Stimulated activated naive CD4-positive, alpha-beta T cell treated with Interleukin-2 at 50 U/mL for 16 hours (primary cell): Measurements from ENCODE around the gene MYCBP2.
"Not testable (repeated sequence)": the region's sequence is repeated elsewhere in the genome, so short reads cannot be mapped to it uniquely, and the experiment has no call there.

Source experiments
- DNase-seq: peaks from one replicate; lab custom pipeline; 2025; lab: John Stamatoyannopoulos, UW

MYCBP2 gene, protein sequence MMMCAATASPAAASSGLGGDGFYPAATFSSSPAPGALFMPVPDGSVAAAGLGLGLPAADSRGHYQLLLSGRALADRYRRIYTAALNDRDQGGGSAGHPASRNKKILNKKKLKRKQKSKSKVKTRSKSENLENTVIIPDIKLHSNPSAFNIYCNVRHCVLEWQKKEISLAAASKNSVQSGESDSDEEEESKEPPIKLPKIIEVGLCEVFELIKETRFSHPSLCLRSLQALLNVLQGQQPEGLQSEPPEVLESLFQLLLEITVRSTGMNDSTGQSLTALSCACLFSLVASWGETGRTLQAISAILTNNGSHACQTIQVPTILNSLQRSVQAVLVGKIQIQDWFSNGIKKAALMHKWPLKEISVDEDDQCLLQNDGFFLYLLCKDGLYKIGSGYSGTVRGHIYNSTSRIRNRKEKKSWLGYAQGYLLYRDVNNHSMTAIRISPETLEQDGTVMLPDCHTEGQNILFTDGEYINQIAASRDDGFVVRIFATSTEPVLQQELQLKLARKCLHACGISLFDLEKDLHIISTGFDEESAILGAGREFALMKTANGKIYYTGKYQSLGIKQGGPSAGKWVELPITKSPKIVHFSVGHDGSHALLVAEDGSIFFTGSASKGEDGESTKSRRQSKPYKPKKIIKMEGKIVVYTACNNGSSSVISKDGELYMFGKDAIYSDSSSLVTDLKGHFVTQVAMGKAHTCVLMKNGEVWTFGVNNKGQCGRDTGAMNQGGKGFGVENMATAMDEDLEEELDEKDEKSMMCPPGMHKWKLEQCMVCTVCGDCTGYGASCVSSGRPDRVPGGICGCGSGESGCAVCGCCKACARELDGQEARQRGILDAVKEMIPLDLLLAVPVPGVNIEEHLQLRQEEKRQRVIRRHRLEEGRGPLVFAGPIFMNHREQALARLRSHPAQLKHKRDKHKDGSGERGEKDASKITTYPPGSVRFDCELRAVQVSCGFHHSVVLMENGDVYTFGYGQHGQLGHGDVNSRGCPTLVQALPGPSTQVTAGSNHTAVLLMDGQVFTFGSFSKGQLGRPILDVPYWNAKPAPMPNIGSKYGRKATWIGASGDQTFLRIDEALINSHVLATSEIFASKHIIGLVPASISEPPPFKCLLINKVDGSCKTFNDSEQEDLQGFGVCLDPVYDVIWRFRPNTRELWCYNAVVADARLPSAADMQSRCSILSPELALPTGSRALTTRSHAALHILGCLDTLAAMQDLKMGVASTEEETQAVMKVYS (N-terminal part only)

DNA sequence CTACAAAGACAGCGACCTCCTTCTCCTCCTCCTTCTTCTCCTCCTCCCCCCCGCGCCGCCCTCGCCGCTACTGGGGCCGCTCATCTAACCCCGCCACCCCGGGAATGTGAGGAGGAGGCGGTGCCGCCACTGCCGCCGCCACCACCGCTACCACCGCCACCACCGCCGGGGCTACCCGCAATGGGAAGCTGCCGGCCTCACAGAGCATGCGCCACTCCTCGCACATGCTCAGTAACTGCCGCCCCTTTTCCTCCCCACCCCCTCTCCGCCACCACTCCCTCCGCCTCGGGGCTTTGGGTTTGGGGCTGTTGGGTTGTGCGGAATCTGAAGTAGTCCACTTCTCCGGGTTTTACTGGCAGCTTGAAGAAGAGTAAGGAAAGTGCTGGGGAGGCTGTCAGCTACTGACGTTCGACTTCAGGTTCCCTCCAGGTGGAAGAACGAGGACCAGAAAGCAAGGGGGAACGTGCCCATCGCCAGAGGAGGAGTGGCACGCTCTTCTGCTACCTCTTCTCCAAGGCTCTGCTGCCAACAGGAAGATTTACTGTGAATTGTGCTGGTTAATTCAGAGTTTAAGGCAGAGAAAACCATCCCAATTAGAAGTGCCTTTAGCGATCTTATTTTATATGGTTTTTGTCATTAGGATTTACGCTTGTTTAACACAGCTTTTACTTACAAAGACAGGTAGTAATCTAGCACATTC is at the start of gene MYCBP2:
Gene MYCBP2, minus strand, starts transcription at position 190 of the 700 bp plus-strand sequence. CDS start 319 bp downstream, outside the sequence.
- DNase-seq: peak; percentile 95

DNA sequence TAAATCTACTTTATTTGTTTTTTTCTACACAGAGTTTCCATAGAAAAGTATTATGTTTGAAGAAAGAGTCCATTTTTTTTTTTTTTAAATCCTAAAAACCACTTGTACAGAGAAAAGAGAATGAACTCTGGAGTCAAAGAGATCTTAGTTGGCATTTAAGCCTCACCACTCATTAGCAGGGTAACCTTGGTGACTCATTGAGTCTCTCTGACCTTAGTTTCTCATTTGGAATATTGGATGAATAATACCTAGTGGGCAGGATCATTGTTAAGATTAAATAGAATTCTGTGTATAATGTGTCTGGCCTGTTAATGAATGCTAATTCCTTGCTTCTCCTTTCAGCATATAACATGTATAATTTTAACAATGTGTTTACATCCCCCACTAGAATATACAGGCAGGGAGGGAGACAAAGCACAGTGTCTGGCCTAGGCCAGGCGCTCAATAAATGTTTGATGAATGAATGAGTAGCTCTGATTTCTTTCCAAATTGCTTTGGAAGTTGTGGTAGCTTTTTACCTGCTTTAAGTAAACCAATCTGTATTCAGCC is 48.7 kb upstream of the MYCBP2 start:
- no peak for DNase-seq

DNA sequence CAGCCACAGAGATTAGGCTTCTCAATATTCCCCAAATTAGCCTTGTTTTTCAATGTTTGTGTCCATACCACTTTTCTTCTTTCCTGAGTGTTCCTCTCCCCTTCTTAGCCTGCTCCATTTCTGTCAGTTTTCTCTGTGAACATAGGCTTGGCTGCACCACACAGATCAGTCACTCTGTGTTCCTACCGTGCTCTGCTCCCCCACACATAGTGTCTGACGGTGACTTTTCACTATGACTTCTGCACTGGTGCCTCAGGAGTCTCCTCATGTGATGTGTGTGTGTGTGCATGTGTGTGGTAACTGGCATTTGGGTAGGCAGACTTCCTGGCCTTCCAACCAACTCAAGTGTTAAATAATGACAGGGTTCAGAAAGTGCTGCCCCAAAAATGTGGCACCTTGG is 47.9 kb upstream of the MYCBP2 start:
- DNase-seq: no peak

DNA sequence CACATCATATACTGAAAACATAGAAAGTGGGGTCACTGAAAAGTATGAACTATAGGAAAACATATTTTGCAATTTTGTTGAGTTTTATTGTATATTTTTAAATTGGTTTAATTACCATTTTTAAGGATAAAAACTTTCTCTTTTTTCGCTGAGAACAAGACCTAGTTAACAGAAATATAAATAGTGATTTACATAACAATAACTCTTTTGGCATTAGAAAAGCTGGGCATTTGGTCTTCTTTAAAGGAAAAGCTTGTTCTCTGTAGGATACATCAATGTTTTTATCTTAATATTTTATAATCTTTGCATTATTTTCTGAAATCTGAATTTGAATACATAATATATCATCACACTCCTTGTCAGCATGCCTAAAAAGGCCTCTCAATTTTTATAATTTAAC is 47.4 kb upstream of the MYCBP2 start:
- no peak for DNase-seq

DNA sequence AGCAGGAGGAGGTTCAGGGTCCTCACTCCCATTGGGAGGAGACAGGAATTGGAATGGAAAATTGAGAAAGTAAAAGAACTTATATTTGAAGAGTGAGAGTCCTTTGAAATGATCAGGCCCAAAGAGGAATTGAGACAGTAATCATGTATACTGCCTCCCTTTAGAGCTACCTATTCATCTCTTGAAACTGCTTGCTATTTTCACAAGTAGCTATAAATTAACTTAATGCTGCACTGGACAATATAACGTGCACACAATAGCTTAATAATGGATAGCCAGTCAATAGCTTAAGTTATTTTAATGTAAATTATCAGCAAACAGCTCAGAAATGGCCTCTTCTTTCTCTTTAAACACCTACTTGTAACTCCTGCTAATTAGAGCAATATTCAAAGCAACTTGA is 46.6 kb upstream of the MYCBP2 start:
- no peak for DNase-seq

DNA sequence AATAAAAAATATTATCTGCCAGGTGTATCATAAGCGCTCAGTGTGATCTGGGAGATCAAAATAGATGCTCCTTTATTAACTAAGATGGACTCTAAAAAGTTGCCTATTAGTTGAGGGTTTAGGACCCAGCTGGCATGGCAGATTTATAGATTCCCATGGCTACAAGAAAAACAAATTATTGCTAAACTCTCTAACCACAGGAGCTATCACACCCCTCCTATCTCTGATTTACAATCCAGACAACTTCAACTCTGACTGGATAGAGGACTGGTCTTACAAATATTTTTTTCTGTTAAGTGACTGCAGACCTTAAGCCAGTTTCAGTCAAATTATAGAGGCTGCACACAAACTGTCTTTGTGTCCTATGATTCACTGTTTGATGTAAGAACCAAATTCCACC is 45.4 kb upstream of the MYCBP2 start:
- DNase-seq: no peak

DNA sequence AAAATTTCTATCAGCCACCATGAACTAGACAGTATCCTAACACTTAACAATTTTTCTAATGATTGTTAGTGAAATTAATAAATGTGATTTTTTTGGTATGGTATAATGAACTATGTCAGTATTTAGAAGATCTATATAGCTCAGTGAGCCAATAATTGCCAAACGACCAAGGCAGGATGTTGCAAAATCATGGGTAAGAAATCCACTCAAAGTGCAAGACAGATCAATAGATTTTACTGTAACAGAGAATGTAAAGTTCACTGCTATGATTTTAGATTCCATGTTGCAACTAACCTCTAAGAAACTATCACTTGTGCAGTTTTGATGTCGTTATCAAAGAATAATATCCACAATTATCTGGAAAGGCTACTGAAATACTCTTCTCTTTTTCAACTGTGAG is 44.0 kb upstream of the MYCBP2 start:
- DNase-seq: no peak

DNA sequence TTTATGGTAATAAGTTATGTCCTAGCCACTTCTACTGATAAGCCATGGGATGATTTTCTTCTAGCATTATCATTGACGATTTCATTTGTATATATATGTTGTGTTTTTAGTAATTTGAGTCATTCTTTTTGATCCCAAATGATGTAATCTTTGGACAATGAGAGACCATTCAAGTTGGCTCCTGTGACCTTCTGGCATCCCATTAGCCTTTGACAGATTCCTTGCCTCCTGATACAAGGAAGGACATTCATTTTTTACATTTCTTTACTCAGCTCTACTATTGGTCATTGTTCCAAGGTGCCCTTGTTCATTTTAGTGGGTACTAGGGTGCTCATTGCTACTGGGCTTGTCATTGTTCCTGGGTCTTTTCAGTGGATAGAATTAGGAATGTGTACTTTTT is 35.3 kb upstream of the MYCBP2 start:
- DNase-seq: no peak

DNA sequence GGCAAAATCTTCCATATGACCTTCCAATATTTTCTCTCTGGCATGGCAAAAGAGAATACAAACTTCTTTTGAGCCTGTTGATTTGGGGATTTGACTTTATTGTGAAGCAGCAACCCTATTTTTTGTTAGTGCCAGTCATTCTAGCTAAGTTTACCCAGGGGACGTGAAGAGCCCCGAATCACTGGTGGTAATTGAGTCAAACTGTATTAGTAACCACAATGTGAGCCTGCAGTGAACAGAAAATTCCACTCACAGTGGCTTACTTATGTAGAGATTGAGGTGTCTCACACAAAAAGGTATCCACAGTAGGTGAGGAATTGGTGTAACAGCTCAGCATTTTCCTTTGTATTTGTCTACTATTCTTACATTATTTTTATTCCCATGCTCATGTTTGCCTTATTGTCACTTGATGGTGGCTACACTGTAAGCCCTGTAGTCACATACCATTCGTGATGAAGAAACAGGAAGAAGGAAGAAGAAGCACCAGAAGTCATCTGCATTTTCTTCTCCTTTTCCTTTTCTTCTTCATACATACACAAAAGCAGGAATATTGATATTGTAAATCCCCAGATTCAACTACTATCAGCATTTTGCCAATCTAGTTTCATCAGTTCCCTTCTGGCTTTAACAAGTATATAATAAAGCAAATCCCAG is 33.3 kb upstream of the MYCBP2 start:
- DNase-seq: no peak

DNA sequence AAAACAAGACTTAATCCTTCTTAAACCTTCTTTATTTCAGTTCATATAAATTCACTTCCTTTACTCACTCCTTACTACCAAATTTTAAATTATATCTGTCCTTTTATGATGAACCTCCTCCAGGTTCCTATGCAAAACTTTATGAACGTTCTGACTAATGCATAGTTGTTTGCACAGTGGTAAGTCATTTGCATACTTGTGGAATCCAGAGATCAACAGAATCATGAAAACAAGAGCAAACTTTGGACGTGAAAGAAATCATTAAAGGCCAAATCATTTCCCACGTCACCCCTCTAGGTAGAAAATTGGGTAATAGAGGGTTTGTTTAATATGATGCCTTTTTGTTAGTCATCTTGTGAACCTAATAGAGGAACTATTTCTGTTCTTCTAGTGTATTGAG is 32.3 kb upstream of the MYCBP2 start:
- no peak for DNase-seq

DNA sequence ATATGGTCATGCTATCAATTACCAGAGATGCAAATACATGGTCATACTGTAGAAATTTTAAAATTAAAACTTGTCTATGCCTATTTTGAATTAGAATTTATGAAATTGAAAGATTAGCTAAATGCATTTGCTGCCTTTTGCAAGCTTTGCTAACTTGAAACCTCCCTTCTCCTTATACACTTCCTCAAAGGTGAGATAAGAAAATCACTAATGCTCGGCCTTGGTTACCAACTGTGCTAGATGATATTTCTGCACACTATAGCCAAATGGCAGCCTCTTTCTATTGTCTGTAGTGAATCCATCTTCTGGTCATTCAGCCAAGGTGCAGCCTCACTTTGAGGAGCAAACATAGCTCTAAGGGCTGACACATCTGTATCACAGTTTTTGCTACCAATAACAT is 31.1 kb upstream of the MYCBP2 start:
- DNase-seq: no peak

DNA sequence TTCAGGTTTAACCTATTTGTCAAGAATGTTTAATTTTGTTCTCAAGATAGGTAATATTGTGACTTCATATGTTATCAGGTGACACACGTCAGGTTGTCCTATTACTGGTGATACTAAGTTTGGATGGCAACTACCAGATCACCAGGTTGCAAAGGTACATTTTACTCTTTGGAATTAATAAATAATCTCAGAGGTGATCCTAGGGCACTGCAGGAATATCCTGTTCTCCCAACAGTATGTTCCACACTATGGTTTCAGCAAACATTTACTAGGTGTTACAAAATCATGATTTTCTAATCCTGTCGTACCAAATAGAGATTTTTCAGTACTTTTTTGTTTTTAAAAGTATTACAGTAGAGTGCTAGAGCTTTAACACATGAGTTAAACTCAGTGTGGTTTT is 29.3 kb upstream of the MYCBP2 start:
- DNase-seq: no peak

DNA sequence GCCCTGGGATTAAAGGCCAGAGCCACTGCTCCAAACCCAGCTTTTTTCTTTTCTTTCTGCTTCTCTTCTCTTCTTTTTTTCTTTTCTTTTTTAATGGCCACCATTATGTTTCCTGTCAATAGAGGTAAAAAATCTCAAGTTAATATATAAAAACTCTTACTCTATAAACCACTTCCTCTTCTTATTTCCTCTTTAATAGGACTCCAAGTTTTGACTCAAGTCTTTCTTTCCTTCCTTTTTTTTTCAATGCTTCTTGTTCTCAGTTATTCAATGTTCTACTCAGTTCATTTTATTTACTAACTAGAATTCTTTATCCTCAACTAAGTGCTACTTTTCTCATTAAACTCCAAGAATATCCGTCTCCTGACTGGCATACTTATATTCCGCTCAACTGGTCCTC is 27.1 kb upstream of the MYCBP2 start:
- no peak for DNase-seq

DNA sequence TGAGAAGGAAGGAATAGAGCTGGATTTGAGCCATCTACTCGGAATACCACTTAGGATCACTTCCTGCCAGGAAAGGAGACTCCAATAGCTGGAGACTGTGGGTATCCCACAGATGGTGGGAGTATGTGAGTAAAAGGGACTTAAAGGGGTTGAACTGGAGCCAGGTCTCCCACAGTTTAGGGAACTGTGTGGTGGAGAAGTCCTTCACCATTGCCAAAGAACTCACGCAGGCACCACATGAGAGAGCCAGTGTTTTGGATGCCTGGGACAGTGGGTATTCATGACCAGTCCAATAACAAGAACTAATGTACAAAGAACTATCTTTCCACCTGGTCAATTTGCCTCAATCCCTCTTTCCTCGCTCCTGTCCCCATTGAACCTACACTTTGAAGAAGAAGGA is 24.4 kb upstream of the MYCBP2 start:
- no peak for DNase-seq

DNA sequence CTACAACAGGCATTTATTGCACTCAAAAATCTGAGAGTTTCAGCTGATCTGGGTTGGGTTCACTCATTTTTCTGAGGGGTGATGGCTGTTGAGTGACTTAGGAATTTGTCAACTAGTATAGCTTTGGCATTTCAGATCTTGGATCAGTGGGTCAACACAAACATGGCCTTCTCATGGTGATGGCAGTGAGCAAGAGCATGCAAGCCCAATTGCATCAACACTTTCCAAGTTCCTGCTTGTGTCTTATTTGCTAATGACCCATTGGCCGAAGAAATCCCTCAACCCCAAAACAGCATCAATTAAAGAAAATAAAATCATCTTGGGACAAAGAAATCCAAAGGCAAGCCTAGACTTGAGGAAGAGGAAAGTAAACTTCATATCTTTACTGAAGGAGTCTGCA is 23.9 kb upstream of the MYCBP2 start:
- no peak for DNase-seq

DNA sequence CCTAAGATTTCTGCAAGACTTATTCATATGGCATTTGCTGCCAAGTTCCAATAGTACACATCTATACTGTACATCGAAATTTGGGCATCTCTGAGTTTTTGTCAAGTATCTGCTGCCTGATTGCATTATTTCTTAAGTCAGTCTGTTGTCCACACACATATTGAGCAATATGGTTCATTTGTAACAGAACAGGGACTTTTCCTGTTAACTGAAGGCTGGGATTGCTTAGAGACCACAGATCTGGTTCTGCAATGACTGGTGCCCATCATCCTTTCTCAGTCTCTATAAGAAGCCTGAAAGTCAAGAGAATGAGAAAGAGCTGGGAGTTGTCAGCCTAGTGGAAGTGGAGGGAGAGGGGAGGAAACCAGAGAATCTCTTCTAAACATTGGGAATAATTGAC is 22.5 kb upstream of the MYCBP2 start:
- no peak for DNase-seq

DNA sequence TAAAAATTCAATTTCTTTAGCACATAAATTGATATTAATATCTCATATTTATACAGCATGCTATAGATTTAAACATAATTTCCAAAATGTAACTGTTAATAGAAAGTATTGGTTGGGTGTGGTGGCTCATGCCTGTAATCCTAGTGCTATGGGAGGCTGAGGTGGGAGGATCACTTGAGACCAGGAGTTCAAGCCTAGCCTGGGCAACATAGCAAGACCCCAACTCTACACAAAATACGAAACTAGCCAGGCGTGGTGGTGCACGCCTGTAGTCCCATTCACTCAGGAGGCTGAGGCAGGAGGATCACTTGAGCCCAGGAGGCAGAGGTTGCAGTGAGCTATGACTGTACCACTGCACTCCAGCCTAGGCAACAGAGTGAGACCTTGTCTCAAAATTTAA is 20.5 kb upstream of the MYCBP2 start:
- not testable (repeated sequence) for DNase-seq

DNA sequence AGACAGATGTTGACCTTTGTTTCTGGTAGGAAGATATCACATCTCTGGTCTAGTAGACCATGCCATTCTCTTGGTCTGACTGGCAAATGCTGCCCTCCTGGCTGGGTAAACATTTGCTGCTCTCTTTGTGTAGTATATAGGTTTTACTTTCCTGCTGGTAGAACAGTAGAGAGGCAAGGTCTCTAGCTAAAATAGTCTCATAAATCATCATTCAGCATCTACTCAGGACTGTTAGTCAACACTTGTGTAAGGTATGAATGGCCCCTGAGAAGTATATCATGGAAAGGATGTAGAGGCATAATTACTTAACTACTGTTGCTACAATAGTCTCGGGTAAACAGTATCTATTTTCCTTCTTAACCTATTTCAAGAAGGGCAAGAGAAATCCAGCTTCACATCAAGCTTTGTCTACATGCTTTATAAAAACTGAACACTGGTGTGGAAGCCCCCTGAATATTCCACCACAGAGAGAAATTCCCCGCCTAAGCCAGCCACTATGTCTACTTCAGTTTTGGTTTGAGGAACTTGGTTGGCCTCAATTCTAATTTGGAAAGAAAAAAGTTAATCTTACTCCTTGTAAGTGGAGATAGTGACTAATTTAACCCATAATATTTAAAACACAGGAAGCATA is 18.4 kb upstream of the MYCBP2 start:
- DNase-seq: peak; percentile 26

DNA sequence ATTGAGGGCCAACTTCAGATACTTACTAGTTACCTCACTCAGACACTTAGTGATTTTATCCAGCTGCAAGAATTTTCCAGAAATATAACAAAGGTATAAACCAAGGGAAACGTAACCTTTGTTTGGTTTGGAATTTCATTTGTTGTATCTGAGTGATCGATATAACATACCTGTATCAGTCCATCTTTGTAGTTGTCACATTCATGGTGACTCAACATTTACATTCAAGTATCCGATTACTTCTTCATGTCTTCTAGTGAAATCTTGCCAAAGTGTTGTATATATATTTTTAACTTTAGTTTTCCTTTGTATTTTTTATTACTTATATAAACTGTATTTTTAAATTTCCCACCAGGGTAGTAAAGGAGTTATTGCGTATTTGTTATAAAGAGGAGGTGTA is 16.9 kb upstream of the MYCBP2 start:
- no peak for DNase-seq

DNA sequence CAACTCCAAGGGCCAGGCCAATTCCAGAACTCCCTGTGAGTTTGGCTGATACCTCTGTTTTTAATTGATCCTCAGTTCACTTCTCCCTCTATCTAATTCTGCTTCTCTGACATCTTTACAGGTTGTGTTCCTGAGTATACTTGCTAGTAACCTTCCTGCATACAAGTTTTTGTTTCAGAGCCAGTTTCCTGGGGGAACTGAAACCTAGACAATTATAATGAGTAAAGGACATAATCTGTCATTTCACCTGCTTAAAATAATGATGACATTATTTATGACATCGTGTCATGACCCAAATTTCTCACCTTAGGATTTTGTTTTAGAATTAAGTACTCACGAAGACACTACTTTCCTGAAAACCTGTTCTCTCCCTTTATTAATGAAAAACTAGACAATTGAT is 12.5 kb upstream of the MYCBP2 start:
- no peak for DNase-seq

DNA sequence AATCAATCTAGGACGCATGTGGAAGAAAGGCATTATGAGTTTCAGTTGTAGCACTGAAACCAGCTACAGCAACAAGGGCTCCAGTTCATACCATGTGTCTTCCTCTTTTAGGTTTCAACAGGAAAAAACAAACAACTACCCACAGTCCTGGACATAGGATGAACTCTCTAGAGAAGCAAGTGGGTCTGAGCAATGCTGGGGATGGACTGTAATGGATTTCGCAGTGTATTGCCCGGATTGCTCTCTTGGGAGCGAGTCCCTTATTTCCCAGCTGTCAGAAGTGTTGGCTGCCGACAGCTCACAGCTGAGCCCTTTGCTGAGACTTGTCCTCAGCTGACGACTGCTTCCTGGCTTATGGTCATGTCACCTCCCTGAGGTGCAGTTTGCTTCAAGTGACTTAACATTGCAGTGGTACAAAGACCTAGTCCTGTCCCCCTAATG is 12.1 kb upstream of the MYCBP2 start:
- DNase-seq: no peak
